Left ventricle myocardium inferior (tissue), 1 donor: ENCODE results near the gene HTRA2. TPM values are rescaled to one million over a fixed set of nuclear protein-coding genes. Genes with fewer than 3 reads are reported as not detected.

ENCODE experiments used
- DNase-seq: peaks from one replicate; pipeline ENCODE4 v3.0.0-alpha.2; 2020
- H3K27ac ChIP-seq: fragments of 200-600 bp; replicated peaks from 2 replicates; pipeline ENCODE4 v1.8.0; 2021
- H3K27me3 ChIP-seq: fragments of 200-600 bp; 2 replicates; pipeline ENCODE4 v1.8.0; 2021; ENCODE audit warnings: low read depth
- H3K36me3 ChIP-seq: fragments of 200-600 bp; 2 replicates; pipeline ENCODE4 v1.8.0; 2021
- H3K4me1 ChIP-seq: fragments of 200-600 bp; 2 replicates; pipeline ENCODE4 v1.8.0; 2021
- H3K4me3 ChIP-seq: fragments of 200-600 bp; 2 replicates; pipeline ENCODE4 v1.8.0; 2021; ENCODE audit warnings: mild to moderate bottlenecking, moderate library complexity
- H3K9me3 ChIP-seq: fragments of 200-600 bp; replicated peaks from 2 replicates; pipeline ENCODE4 v1.8.0; 2021
- intact Hi-C: fragments of 100-400 bp; cut with micrococcal nuclease; formaldehyde crosslinking; loops from one replicate; pipeline ENCODE4 v1.11.0; 2022
- total RNA-seq: library from RNA; stranded (reverse); fragmentation: NEBNext Ultra II Directional; extraction: Animal tissue kit (Norgen Biotek cat#: 25700); gene quantifications from one replicate; pipeline ENCODE4 v1.2.1, GENCODE V29; 2021
- TF ChIP-seq, protein P1 (sequence below): fragments of 200-600 bp; IDR thresholded peaks from 2 replicates; pipeline ENCODE4 v1.8.0; 2021; ENCODE audit warnings: antibody characterized with exemption, mild to moderate bottlenecking, borderline replicate concordance
- donor health status: DM: no; HTN: yes; CAD: no; lungs with severe emphysema.

HTRA2 gene
- total RNA-seq, 1 donor from 2014 or later = 26.6 TPM

DNA sequence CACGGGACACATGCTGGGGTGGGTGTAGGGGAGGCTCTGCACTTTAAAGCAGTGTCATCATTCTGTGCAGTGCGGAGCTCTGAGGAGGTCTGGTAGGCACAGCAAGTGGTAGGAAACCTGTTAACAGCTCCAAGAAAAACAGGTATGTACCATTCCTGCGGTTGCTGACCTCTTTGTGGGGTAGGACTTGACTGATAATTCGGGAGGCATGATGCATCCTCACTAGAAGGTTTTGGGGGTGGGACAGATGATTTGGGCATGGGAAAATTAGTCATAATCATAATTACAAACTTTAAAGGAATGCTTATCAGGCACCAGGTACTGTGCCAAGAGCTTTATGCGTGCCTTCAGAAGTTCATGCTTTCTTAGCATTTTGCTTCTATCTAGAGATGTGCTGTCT, 34.5 kb downstream of the HTRA2 start:
- peaks cover 72% of the 10 kb centered on the region for H3K27me3 ChIP-seq
- no peaks in the 10 kb centered on the region for H3K4me1 ChIP-seq
- TF ChIP-seq, protein P1, sequence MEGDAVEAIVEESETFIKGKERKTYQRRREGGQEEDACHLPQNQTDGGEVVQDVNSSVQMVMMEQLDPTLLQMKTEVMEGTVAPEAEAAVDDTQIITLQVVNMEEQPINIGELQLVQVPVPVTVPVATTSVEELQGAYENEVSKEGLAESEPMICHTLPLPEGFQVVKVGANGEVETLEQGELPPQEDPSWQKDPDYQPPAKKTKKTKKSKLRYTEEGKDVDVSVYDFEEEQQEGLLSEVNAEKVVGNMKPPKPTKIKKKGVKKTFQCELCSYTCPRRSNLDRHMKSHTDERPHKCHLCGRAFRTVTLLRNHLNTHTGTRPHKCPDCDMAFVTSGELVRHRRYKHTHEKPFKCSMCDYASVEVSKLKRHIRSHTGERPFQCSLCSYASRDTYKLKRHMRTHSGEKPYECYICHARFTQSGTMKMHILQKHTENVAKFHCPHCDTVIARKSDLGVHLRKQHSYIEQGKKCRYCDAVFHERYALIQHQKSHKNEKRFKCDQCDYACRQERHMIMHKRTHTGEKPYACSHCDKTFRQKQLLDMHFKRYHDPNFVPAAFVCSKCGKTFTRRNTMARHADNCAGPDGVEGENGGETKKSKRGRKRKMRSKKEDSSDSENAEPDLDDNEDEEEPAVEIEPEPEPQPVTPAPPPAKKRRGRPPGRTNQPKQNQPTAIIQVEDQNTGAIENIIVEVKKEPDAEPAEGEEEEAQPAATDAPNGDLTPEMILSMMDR = no peak
- no peak for DNase-seq
- H3K27ac ChIP-seq = no peak overlapping the region
- intact Hi-C loops = no loop called here
- no peaks in the 10 kb centered on the region for H3K36me3 ChIP-seq
- H3K4me3 ChIP-seq = no peak overlapping the region
- no peaks in the 10 kb centered on the region for H3K9me3 ChIP-seq

DNA sequence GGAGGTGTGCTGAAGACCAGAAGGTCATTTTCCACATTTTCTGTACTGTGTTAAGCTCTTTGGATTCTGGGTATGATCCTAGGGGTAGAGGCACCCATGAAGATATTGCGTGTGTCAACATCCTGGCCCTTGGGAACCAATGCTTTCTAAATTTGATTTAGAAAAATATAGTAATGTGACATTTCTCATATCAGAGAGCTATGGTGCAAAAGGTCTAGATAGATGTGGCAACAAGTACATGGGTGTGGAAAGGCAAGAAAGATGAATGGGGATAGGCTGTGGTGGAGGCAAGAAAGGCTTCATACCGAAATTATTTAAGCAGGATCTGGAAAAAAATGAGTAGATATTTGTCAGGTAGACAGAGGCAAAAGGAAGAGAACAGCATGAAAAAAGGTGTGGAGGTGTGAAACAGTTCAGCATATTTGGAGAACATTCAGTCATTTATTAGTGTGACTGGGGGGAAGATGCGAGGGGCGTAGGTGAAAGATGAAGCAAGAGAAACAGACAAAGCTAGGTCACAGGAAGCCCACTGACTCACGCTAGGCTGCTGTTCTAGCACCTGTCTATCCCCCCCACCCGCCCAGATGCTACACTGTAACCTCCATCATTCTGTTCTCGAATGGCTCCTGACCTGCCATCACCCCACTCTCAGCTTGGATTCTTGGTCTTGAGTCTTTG, 36.5 kb downstream of the HTRA2 start:
- Histone ChIP-seq H3K27me3 (peaks cover 61% of the 10 kb centered on the region), H3K27ac (no peak overlapping the region), H3K9me3 (no peaks in the 10 kb centered on the region), H3K4me3 (no peak overlapping the region), H3K4me1 (no peaks in the 10 kb centered on the region), H3K36me3 (no peaks in the 10 kb centered on the region)
- DNase-seq = no peak
- TF ChIP-seq, protein P1 = no peak
- intact Hi-C loops = no loop called here

DNA sequence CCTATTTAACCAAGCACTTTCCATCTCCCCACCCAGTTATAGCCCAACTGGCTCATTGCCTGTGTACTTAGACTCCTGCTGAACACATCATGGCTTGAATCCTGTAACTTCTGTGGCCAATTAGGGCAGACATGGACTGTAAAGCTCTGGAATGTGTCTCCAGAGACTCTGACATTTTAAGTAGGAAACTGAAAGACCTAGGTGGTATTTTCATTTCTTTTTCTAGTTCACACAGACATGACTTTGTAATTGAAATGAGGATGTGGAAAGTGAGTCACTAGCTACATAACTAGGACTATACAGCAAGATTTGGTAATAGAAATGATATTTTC, 37.0 kb downstream of the HTRA2 start:
- Histone ChIP-seq H3K36me3 (no peaks in the 10 kb centered on the region), H3K4me1 (no peaks in the 10 kb centered on the region), H3K9me3 (no peaks in the 10 kb centered on the region), H3K27me3 (peaks cover 56% of the 10 kb centered on the region), H3K27ac (no peak overlapping the region), H3K4me3 (no peak overlapping the region)
- TF ChIP-seq, protein P1 = no peak
- DNase-seq = no peak
- intact Hi-C loops = no loop called here

DNA sequence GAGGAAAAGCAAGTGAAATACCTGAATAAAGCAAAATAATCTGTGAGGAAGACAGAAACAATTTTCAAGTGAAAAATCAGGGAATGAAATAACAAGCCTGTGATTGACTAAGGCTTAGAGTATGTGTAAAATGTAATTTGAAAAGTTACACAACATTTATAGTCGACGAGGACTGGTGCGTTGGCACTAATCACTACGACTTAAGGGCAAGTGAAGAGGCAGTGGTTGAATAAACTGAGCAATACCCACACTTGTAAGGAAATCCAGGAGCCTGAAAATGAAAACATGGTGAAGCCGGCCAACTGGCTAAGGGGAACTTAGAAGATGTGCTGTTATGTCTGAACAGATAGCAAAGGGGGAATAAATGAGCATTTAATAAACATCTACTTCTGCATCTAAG, 38.1 kb downstream of the HTRA2 start:
- Histone ChIP-seq H3K4me1 (no peaks in the 10 kb centered on the region), H3K36me3 (no peaks in the 10 kb centered on the region), H3K27me3 (peaks cover 45% of the 10 kb centered on the region), H3K4me3 (no peak overlapping the region), H3K9me3 (no peaks in the 10 kb centered on the region), H3K27ac (no peak overlapping the region)
- TF ChIP-seq, protein P1 = no peak
- intact Hi-C loops = no loop called here
- DNase-seq = no peak

DNA sequence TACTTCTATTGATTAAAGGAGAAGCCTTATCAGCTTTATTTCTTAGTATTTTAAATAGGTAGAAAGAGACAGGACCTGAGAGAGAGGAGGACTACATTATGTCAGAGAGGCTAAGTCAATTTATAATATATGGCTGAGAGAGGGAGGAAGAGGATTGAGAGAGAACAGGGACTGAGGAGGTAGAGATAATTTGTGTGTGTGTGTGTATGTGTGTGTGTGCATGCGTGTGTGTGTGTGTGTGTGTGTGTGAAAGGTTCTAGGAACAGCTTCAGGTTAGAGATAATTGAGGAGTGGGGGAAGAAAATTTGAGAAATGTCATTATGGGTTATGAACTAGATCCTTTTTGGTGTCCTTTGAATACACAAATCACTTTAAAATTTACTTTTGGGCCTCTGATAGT, 40.0 kb downstream of the HTRA2 start:
- no peaks in the 10 kb centered on the region for H3K4me1 ChIP-seq
- H3K27me3 ChIP-seq = peaks cover 26% of the 10 kb centered on the region
- intact Hi-C loops = no loop called here
- H3K36me3 ChIP-seq = no peaks in the 10 kb centered on the region
- TF ChIP-seq, protein P1 = no peak
- no peak for DNase-seq
- H3K27ac ChIP-seq = no peak overlapping the region
- H3K9me3 ChIP-seq = no peaks in the 10 kb centered on the region
- no peak overlapping the region for H3K4me3 ChIP-seq
